LNCAP (cell line): ENCODE measurements around the gene PPIL1.

Source experiments
- CTCF ChIP-seq: fragments of 450-650 bp; IDR thresholded peaks from 2 replicates; pipeline ENCODE4 v1.5.1; 2017; ENCODE audit warnings: mild to moderate bottlenecking

Gene PPIL1

DNA sequence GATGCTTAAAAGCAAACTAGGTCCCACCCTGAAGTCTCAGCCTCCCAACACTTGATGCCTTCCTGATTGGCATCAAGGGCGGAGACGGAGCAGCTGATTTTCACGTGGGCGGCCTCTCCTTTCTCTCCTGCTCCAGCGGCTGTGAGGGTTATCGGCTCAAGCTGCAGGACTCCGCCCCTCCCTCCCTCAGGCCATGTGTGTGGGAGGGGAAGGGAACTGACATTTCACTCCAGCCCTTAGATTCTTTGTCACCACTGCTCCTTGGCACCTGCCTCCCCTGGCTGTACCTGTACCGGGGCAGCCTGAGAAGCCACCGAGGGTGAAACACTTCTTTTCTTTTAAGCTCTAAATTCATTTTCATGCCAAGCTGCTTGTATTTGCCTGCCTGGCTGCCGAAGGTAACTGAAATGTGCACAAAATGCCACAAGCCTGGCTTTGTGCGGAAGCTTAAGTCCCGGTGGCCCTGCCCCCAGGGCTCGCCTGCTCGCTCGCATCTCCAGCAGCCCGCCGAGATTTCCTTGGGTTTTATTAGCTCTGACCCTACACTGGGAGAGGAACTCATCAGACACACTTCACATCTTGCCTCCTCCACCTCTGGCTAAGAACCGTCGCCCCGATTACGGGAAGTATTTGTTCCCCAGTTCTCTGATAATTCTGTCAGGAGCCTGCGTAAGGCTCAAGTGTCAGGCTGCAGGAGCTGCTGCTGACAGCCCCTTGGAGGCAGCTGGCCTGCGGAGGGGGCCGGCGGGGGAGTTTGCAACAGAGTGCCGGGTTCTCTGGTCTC is 25.8 kb downstream of the PPIL1 start:
- no peak for TF ChIP-seq CTCF

GRCh38 chr6:36847991-36848390 is 26.6 kb downstream of the PPIL1 start:
- no peak for TF ChIP-seq CTCF

- TF ChIP-seq CTCF = no peak
Measured at GRCh38 chr6:36847152-36847551, 27.5 kb downstream of the PPIL1 start.

- no peak for TF ChIP-seq CTCF
Measured at GRCh38 chr6:36845233-36845632, 29.4 kb downstream of the PPIL1 start.

DNA sequence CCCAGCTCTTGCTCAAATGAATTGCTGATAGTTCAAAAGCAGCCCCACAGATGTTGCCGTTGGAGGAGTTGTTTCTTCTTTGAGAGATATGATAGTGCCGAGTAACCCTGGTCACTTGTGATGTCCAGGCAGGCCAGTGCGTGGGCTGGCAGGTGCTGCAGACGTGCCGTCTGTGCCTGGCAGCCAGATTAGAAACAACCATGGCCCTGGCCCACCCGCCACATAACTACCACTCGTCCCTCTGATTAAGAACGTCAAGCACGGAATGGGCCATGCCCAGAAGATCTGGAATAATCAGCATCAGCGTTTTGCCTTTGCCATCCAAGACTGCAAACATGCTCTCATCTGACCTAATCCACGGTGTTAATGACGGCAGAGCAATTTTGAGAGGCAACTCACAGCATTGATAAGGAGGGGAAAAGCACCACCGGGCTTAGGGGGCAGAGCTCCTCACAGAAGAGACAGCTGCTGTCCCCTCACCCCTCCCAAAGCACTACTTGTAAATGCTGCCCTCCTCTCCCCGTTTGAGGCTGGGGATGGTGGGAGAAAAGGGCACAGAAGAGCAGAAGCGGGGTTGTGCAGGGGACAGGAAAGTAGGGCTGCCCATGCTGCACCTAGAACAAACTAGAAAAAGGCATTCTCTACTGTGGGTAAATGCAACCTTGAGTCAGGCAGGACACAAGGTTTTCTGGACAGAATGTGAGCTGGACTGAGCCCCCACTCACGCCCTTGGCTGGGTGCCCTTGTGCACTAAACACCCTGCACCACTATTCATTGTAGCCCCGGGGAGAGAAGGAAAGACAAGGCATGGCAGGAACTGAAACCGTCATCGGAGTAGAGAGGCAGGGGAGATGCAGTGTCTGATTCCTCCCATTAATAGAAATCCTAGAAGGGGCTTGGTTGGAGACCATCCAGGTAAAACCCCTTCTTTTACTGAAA is 30.1 kb downstream of the PPIL1 start:
- TF ChIP-seq CTCF = no peak

GRCh38 chr6:36843170-36843569 is 31.4 kb downstream of the PPIL1 start:
- TF ChIP-seq CTCF = no peak

GRCh38 chr6:36841756-36842155 is 32.8 kb downstream of the PPIL1 start:
- TF ChIP-seq CTCF = no peak
